GM19240 (cell line): ENCODE data around the gene FOXJ1.

Source experiments
- DNase-seq: peaks from one replicate; pipeline ENCODE4 v3.0.0; 2011; ENCODE audit warnings: low spot score; ENCODE audit not compliant: insufficient read length

The FOXJ1 gene

DNA sequence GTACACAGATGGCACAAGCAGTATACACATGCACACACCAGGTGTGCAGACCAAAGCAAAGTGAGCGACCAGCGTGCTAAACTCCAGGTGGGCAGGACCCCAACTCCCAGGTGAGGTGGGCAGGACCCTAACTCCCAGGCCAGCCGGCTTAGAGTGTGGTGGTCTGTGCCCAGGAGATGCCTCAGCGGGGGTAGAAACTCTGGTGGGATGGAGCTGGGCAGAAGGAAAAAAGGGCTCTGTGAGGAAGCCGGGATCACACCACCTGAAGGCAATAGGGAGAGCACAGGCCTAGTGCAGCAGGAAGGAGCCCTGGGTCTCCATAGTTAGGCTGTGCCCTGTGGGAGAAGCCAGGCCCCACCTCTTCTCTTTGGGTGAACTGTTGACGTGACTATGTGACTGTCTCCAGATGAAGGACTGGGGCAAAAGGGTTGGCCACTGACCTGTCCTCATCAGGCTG, 1.6 kb upstream of the FOXJ1 start:
- no peak for DNase-seq

DNA sequence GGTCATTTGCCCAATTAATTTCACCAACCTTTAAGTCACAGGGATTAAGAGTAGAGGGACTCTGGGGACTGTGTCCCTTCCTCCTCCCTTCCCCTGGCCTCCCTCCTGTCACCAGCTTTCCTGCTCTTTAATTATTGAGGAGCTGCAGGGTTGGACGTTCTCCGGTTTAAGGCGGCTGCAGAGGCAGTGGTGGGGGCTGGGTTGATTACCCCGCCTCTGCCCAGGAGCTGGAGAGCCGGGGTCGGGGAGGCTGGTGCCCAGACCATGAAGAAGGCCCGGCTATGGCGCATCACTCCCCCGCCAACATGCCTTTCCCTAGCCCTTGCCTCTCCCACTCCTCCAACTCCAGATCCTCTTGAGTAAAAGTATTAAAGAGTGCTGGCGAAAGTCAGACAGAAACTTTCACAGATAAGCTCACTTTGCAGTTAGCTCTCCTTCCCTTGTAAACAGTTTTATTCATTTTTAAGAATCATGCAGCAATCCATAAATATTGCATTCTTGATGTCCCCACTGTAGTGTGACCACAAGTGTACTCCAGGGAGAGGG, 1.1 kb upstream of the FOXJ1 start:
- no peak for DNase-seq

DNA sequence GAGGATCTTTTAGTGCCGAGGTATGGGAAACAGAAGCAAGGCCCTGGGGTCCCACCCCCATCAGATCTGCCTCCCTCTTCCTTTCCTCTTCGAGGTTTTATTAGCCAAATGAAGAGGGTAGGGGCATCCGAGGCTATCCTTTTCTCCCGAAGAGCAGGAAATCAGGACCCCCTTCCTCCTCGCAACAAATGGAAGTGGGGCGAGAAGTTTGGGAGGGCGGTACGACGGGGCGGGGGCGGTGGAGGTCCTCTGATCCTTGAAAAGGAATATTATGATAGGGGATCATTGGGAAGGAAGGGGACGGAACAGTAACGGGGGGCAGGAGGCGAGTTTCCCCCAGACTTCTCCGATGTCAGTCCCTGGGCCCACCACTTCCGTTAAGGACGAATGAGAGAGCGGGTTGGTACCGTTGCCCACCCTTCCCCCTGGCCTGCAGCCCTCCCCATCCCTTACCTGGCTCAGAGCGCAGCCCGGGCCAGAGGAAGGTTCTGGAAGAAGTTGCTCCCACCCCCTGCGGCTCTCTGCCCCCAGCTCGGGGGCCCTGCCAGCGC, 309 bp downstream of the FOXJ1 start:
- no peak for DNase-seq

DNA sequence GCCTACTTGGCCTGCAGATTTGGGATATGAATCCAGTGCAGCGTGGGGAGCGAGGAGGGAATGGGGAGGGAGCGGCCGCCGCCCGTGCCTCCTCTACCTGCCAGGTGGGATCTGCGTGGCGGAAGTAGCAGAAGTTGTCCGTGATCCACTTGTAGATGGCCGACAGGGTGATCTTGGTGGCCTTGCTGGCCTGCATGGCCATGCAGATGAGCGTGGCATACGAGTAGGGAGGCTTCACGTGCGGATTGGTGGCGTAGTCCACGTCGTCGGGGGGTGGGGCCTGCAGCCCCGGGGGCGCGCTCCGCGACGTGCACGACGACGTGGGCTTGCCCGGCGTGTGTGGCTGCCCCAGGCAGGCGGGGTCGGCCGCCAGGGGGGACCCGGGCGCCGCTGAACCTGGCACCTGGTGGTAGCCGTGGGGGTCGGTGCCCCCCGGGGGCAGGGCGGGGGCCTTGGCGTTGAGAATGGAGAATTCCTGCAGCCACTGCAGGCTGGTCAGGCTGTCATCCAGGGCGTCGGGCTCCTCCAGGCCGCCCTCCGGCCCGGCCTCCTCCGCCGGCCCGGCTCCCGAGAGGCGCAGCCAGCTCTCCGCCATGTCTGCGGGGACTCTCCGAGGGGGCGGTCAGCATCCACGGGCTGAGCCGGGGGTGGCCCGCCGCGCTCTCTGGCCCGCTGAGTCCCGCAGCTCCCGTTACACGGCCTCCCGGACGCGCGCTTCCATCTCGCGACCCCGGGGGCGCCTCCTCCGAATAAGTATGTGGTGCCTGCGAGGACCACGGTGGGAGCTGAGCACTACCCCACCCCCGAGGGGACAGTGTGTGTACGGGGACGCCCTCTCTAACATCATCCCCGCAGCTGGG, 1.0 kb downstream of the FOXJ1 start:
- no peak for DNase-seq

DNA sequence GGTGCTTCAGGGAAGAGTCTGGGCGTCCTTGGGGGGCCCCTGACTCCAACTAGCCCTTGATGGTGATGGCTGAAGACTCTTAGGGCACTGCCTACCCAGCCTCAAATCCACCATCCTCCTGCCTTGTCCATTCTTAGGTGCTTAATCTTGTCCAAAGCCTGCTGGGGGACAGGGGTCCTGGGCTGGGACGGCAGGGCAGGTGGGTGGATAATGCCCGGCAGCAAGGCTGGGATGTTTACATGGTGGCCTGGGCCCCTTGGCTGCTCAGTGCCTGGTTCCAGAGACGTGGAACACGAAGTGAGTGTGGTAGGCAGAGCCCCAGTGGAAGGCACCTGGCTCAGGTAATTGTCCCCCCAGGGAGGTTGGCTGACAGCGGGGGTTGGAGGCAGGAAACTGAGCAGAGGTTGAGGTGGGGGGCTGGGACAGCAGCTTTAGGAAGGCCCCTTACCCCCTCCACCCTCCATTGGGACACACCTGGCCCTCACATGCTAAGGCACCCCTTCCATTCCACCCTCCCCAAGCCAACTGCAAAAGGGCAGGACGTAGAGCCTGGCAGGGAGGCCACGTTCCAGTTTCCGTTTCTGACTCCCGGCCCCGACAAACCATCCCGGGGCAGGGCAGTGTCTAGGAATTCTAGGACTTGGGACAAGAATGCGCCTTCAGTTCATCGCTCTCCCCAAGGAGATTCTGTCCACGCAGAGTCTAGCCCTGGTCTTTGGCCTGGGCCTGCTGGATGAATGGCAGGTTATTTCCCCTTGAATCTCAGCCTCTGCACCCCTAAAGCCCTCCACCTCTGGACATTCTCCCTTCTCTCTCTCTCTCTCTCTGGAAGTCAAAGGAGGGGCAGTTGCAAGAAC, 1.9 kb downstream of the FOXJ1 start:
- no peak for DNase-seq

DNA sequence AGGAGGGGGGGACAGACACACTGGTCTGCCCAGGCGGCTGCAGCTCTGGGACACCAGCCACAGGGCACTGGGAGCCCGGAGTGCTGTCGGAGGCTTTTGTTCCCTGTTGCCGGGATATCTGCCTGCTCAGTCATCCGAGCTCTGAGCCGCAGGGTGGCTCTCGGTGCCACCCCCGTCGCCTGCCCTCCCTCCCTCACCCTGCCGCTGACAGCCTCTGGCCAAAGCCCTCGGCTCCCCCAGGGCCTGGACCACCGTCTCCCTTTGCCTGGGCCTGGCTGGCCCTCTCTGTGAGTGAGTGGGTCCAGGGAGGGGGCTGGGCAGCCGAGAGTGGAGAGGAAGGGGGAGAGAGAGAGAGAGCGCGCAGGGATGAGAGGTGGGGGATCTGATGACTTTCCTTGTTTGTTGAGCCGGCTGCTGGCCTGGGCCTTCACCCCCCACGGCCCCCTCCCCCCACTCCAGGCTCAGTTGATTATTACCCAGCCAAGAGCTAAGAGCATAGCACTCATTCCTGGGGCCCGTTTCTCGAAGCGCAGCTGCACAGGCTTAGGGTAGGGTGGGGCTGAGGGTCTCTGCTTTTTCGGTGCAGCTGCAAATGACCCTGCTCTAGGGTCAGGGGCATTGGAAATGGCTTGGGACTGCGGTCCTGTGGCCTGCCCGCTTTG, 2.7 kb downstream of the FOXJ1 start:
- no peak for DNase-seq

DNA sequence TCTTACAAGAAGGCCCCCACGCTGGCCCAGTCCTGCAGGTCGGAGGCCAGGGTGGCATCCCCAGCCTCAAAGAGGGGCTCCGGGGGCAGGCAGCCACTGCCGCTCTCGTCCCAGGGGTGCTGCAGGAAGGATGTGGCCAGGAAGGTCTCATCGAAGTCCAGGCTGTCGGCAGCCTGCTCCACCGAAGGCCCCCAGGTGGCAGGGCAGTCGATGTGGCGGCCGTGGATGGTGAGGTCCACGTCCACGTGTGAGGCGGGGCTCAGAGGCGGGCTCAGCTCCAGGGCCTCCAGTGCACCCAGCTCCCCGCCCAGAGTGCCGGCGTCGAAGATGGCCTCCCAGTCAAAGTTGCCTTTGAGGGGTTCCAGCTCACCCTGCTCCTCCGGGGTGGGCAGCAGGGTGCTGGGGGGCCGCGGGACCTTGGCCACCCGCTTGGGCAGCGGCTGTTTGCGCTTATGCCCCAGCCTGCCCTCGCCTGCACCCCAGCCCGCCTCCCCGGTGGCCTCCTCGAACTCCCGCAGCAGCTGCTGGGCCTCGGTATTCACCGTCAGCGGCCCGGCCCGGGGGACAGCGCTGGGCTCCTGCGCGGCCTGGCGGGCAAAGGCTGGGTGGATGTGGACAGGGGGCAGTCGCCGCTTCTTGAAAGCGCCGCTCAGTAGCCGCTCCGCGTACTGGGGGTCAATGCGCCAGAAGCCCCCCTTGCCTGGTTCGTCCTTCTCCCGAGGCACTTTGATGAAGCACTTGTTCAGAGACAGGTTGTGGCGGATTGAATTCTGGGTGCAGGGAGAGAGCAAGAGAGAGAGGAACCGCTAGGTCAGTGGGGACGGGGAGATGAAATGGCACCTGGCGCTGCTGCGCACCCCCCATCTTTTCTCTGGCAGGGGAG, 3.5 kb downstream of the FOXJ1 start:
- no peak for DNase-seq

DNA sequence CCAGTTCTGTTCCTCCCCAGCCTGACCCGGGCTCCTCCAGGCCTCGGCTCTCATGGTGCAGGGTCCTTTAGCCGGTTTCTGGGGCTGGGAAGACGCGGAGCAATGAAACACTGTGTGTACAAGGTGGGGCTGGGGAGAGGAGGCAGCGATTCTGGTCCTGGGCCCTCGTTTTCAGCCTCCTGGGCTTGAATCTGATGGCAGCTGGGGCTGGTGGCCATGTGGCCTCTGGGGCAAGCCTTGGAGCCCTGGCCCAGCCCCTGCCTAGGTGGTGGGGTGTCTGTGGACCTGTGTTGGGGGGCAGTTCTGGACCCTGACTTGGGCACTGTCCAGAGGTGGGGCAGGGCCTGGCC, 4.1 kb downstream of the FOXJ1 start:
- DNase-seq = no peak

DNA sequence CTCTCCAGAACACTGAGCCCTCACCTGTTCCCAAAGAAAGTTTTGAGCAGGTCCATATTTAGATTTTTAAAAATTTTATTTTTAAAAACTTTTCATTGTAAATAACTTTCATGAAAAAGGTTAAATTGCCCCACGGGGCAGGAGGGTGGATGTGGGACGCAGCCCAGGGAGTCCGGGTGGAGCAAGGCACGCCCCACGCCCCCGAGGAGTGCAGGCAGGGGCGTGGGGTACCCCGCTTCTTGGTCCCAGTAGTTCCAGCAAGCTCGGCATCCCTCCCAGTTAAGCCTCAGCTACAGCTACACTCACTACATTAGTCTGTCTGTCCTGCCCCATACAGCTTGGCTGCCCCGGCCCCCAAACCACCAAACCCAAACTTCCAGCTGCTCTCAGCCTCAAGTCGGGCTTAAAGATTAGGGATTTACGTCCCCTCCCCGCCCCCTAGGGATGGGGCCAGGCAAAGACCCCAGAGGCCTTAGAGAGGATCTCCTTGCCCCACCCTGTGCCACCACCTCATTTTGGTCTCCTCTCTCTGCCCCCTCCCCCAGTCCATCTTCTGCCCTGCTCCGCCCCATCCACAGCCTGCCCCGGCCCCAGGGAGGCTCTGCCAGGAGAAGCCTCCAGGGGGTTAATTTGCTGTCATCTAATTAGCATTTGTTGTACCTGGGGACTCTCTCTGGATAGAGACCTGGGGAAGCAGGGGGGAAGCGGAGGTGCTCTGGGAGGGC, 4.6 kb downstream of the FOXJ1 start:
- no peak for DNase-seq

DNA sequence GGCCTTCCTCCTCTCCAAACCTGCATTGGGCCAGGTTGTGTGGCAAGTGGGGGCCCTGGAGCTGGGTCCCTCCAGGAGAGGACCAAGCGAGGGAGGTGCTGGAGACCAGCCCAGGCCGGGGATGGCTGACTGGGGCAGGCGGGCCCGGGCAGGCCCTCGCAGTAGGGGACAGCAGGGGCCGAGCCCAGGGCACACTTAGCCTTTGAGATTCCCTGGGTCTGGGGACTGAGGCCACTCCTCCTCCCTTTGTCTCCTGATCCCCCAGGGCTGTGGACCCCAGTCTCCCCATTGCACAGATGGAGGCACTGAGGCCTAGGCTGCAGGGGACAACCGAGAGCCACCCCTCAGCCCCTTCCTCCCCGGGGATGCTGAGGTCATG, 5.2 kb downstream of the FOXJ1 start:
- DNase-seq = no peak

DNA sequence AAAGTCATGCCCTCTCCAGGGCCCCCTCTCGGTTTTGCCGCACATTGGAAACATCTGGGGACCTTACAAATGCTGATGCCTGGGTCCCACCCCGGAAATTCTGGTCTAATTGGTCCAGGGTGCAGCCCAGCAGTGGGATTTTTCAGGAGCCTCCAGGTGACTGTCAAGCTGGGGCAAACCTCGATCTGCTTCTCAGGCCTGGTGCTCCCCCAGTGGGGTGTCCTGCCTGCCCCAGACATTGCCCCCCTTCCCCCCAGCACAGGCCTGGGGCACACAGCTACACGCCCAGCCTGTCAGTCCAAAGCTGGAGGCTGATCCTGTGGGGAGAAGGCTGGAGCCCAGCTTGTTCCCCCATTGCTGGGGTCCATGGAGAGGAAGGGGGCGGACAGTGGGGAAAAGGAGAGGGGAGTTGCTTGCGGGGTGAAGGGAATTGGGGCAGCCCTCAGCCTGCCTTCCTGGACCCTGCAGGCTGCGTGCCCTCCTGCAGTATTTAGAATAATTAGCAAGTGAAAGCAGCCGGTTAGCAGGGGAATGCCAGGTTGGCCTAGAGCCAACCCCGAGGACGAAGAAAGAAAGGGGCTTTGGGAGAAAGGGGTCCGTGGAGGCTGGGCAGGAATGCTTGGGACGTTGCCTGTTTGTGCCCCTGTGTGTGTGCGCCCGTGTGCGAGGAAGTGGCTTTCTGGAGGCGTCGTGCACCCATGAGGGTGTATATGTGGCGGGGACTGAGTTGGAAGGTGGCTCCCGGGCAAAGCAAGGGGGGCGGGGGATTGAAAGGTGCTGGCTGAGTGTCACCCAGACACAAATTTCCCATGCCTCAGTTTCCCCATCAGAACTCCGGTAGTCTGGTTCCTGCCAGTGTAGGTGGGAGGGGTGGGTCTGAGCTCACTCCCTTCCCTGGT, 5.9 kb downstream of the FOXJ1 start:
- DNase-seq = no peak

DNA sequence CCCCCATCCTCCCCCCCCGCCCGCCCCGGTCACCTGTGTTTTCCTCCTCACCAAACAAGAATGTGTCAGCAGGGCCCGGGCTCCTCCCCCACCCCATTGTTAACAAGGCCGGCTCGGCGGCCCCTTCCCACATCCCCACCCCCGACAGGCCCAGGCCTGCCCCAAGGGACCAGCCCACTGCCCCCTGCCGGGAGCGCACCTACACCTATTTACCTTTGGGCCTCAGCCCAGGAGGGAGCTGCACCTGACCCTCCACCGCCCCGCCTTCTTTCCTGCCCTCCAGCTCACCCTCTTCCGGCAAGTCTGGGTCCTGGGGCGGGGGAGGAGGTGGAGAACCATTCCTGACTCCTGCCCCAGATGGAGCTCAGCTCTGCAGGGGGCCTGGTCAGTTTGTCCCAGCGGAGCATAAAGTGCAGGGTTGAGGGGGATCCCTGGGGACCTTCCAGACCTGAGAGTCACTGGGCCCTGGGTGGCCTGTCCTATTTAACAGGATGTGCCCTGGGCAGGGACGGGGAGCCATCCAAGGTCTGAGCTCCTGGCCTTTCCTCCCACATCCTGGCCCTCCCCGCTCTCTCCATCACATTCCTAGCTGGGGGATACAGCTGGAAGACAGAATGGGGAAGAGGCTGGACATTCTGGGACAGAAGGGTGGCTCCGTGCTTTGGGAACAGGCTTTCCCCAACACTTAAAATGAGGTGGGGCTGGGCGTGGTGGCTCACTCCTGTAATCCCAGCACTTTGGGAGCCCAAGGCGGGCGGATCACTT, 8.3 kb downstream of the FOXJ1 start:
- DNase-seq = no peak

DNA sequence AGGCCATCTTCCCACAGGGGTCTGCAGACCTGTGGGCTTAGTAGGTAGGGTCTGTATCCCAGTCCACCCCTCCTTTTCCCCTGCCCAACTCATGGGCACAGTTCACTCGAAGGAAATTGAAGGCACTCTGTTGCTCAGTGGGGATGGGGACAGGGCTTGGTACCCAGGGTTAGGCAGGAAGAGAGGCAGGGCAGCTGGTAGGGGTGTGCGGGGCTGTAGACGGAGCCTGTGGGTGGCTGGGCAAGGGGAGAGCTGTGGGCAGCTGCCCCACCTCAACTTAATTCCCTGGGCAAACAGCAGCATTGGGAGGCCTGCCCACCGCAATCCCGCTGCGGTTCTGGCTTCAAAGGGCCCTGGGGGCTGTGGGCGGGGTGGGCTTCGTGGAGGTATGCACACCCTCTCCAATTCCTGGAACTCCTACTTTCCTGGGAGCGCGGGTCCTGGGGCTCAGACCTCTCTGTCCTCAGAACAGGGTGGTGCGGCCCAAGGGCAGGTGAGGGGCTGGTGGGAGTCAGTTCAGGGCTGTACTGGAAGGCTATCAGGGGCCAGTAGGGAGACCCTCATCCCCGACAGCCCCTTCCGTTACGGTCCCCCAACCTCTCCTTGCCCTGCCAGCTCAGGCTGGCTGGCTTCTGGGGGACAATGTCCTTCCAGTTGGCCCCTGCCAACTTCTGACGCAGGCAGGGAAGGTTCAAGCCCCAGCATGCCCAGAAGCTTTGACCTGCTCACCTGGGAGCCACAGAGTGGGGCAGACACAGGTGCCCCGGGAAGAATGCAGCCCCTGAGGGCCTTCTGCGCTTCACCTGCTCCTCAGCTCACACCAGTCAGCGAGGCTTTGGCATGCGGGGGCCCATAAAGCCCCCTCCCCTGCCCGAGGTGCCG, 9.1 kb downstream of the FOXJ1 start:
- DNase-seq = no peak

DNA sequence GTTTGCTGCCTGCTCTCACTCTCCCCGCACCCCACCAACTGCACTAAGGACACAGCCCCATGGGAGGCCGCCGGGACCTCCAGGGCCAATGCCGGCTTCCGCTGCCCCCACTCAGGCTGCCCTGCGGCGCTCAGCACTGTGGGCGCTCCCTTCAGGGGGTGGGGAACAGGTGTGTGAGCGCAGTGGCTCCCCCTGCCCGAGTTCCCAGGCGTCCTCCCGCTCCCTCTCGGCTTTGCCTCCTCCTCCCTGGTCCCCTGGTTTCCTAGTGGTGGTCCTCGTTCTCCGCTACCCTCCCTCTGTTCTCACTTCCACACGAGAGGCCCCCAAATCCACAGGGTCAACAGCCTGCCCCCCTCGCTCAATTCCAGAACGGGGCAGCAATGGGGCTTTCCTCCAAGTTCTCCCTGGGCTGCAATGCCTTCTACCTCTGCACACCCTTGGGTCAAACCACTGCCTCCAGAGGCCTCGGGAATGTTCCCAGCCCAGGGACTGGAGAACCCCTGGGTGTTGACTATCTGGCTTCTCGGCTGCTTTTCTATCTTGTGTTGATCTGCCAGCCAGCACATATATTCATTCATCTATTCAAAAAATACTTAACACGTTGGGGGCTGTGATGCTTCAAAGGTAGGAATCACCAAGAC, 9.9 kb downstream of the FOXJ1 start:
- DNase-seq = no peak

DNA sequence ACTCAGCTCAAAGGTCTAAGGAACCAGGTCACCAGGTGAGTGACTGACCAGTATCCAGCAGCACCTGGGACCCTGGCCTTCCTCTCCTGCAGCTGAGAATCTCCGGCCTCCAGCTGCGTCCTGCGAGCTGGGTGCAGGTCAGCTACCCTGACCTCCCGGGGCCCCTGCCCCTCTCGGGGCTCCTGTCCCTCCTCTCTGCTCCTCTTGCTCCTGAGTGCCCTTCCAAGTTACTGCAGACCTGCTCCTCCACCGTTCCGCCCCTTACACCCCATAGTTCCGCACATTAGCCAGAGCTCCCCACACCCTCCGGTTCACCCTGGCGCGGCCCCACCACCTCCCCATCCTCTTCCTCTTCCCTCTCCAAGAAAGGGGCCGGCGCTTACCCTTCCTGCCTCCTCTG, 10.6 kb downstream of the FOXJ1 start:
- no peak for DNase-seq

DNA sequence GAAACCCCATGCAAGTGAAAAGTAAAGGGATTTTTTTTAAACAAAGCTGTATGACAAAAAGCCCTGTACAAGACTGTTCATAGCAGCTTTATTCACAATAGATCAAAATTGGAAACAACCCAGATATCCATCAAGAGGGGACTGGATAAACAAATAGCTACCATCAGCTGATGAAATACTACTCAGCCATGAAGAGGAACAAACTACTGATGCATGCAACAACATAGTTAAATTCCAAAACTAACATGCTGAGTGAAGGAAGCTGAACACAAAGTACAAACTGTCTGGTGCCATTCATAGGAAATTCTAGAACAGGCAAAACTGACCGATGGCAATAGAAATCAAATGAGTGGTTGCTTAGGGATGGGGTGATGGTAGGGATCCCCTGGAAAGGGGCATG, 15.1 kb downstream of the FOXJ1 start:
- DNase-seq = no peak

DNA sequence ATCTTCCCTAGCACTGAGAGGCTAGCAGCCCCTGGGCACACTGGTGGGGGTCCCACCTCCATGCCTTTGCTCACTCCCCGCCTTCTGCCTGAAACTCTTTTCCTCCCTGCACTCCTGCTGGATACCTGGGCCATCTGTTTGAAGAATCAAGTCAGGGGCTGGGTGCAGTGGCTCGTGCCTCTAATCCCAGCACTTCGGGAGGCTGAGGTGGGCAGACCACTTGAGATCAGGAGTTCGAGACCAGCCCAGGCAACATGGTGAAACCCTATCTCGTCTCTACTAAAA, 15.7 kb downstream of the FOXJ1 start:
- no peak for DNase-seq
